Measurements from ENCODE around the gene ACSM5.
"Not testable (repeated sequence)": the region's sequence is repeated elsewhere in the genome, so short reads cannot be mapped to it uniquely, and the experiment has no call there.

Gene ACSM5

DNA sequence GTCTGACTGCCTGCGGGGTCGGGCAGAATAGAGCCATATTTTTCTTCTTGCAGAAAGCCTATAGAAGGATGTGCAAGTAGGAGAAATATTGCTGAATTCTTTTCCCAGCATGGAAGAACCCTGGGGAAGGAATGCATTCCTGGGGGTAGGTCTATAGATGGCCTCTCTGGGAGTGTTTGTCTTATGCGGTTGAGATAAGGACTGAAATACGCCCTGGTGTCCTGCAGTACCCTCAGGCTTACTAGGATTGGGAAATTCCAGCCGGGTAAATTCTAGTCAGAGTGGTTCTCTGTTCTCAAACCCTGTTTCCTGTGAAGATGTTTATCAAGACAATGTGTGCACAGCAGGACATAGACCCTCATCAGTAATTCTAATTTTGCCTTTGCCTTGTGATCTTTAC lies 44.3 kb downstream of the ACSM5 start:
- DNase-seq (ENCODE audit: low spot score): not testable (repeated sequence)

DNA sequence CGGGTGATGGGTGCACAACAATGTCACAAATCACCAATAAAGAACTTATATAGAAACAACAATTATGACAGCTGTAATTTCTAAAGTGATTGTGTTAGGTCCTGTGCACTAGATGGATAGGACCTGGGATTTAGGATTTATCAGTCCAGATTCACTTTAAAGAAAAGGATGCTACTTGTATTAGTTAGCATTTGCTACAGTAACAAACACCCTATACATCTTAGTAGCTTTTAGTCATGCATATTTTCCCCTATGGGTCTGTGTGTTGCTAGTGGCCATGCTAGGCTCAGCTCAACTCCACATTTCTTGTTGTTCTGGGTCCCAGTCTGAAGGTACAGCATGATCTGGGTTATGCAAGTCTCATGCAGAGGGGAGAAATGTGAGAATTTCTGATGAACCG lies 49.9 kb downstream of the ACSM5 start:
- not testable (repeated sequence) for DNase-seq (ENCODE audit: low spot score)

DNA sequence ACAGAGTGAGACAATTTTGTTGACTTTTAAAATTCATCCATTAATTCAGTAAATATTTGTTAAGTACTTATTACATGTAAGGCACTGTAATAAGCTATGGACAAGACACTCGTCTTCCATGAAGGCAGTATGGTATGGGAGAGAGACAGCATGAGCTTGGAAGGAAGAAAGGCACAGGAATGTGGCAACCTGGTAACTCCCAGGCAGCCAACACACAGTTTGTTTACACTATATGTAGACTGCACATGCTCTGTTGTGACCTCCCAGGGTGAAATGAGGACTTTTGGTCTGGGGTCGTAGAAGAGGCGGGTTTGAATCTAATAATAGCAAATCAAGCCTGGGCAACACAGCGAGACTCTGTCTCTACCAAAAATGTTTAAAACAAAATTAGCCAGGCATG lies 51.0 kb downstream of the ACSM5 start:
- not testable (repeated sequence) for DNase-seq (ENCODE audit: low spot score)

DNA sequence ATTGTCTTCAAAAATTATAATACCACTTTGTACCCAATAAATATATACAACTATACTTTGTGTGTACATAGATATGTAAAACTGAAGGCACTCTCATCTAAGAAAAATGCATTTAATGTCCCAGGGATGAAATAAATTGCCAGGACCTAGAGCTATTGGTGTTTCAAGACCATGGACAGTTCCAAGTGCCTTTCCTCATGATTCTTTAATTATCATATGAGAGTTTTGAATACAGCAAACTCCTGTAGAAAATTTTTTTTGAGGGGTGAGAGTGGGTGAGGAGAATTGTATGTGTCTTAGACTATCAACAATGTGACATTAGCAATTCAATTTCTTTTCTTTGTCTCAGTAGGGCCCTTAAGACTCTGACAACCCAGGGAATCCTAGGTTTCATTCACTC lies 59.6 kb downstream of the ACSM5 start:
- DNase-seq (ENCODE audit: low spot score): not testable (repeated sequence)

DNA sequence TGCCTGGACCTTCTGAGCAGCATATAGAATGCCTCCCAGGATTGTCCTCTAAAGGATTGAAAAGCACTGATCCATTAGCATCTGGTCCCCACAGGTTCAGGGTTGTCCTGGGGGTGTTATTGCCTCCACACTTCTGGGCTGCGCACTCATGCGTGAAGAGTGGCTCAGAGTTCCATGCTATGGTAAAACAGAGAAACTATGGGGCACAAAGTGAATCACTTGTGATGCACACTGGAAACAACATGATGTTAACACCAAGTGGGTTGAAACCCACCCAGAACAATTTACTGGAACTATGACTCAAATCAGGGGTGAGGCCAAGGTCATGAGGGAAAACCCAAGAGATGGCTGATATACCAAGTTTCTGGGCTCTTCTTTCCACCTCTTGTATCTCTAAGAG lies 60.6 kb downstream of the ACSM5 start:
- not testable (repeated sequence) for DNase-seq (ENCODE audit: low spot score)

DNA sequence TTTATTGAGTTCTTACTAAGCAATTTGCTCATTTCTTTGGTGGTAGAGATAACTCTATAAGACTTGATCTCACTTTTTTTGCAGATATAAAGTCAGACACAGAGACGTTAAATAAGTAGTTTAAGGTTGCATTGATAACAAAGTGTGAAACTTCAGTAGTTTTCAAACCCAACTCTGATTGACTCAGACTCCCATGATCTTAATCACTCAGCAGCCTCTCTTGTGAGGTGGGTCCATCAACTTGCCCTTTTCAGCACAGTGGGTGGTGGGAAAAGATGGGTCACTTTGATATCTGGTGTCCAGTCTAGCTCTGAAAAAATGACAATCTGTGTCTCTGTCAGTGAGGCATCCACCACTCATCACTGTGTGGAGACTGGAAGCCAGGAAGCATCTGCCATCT lies 61.4 kb downstream of the ACSM5 start:
- not testable (repeated sequence) for DNase-seq (ENCODE audit: low spot score)

DNA sequence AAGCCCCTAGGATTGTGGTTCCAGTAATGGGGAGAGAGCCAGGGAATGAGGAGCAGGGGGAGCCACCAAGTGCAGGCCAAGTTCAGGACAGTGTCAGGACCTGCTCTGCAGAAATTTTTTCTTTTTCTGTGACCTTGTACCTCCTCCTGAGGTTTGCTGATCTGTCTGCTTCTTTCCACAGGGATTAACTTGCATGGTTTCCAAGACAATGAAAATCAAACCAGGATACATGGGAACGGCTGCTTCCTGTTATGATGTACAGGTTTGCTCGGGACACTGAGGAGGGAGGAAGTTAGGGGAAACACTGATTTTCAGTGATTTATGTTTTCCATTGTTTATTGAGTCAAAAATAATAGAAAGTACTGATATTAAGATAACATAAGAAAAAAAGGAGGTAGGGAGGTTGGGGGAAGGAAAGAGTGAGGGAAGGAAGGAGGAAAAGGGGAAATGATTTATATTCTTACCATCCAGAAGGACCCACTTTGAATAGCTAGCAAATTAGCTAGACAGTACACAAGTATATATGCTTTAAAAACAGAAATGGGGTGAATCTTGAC lies 67.9 kb downstream of the ACSM5 start:
- not testable (repeated sequence) for DNase-seq (ENCODE audit: low spot score)

DNA sequence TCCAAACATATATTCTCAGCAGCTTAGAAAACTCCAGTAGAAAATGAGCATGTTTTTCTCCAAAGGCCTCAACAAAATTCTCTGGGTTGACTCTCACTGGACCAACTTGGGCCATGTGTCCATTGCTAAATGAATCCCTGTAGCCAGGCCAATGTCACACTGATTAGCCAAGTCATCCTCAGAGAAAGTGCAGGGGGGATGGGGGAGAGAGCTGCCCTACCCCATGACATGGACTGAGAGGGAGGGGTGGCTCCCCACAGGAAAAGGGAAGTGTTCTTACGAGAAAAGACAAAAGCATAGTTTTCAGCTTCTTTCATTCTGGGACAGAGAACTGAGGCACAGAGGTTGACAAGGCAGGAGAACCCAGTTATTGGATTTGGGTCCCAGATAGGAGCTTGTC lies 74.7 kb downstream of the ACSM5 start:
- DNase-seq (ENCODE audit: low spot score): not testable (repeated sequence)

DNA sequence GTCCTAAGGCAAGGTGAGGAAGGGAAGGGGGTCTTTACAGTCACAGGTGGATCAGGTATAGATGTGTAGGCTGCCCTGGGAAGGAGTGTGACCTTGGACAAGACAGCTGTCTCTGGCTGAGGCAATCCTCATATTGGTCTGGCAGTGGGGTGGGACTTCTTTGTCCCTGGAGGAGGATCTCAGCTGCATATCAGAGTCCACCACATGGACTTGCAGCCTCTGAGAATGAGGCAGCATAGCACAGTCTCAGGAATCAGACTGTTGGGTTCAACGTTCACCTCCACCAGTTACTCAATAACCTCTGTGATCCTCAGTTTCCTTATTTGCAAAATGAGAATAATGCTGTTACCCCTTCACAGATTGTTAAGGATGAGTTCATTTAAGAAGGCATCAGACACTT lies 75.4 kb downstream of the ACSM5 start:
- DNase-seq (ENCODE audit: low spot score): no peak

DNA sequence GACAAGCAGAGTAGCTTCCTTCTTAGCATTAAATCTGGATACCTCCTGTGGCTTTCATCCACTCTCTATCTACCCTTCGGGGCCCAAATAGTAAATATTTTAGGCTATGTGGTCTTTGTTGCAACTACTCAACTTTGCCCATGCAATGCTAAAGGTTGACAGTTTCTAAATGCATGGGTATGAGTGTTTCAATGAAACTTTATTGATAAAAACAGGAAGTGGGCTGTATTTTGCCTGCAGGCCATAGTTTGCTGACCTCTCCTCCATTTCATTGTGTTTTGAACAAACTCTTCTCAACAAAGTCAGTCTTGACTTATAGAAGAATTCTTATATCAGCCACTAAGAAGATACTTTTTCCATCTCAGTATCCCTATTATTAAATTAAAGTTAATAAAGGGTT lies 76.1 kb downstream of the ACSM5 start:
- DNase-seq (ENCODE audit: low spot score): no peak

Measured in CD4-positive, alpha-beta T cell treated with Interleukin-15 for 4 hours (primary cell).